WERI-Rb-1 (cell line): Measurements from ENCODE around the gene ITPR1.

Source experiments
- DNase-seq: peaks from one replicate; pipeline ENCODE4 v3.0.0-alpha.2; 2020
- H3K27ac ChIP-seq: fragments of 250-450 bp; sonication (Bioruptor Pico); 2 replicates; pipeline ENCODE4 v1.5.1; 2020; ENCODE audit warnings: mild to moderate bottlenecking, moderate library complexity
- H3K27me3 ChIP-seq: fragments of 250-450 bp; sonication (Bioruptor Pico); 2 replicates; pipeline ENCODE4 v1.5.1; 2021; ENCODE audit warnings: mild to moderate bottlenecking, low read depth, moderate library complexity; ENCODE audit not compliant: insufficient read depth, severe bottlenecking
- H3K36me3 ChIP-seq: fragments of 250-450 bp; sonication (Bioruptor Pico); 2 replicates; pipeline ENCODE4 v1.5.1; 2020; ENCODE audit warnings: mild to moderate bottlenecking, moderate library complexity
- H3K4me3 ChIP-seq: 2 replicates; pipeline ENCODE4 v1.5.1; 2011; ENCODE audit warnings: low read depth, mild to moderate bottlenecking, control low read depth, low read length
- H3K9me3 ChIP-seq: fragments of 250-450 bp; sonication (Bioruptor Pico); 2 replicates; pipeline ENCODE4 v1.5.1; 2021; ENCODE audit warnings: mild to moderate bottlenecking, moderate library complexity; ENCODE audit not compliant: severe bottlenecking
- CTCF ChIP-seq: IDR thresholded peaks from 2 replicates; pipeline ENCODE4 v1.5.1; 2011; ENCODE audit warnings: low read depth, mild to moderate bottlenecking, control low read depth, inconsistent platforms, low read length

The ITPR1 gene

GRCh38 chr3:4623421-4623999, 130.4 kb downstream of the ITPR1 start:
- H3K27me3 ChIP-seq: no peaks in the 10 kb centered on the region
- no peak overlapping the region for H3K4me3 ChIP-seq
- no peaks in the 10 kb centered on the region for H3K36me3 ChIP-seq
- TF ChIP-seq CTCF: no peak
- H3K27ac ChIP-seq: no peak overlapping the region
- H3K9me3 ChIP-seq: no peaks in the 10 kb centered on the region
- DNase-seq: no peak

DNA sequence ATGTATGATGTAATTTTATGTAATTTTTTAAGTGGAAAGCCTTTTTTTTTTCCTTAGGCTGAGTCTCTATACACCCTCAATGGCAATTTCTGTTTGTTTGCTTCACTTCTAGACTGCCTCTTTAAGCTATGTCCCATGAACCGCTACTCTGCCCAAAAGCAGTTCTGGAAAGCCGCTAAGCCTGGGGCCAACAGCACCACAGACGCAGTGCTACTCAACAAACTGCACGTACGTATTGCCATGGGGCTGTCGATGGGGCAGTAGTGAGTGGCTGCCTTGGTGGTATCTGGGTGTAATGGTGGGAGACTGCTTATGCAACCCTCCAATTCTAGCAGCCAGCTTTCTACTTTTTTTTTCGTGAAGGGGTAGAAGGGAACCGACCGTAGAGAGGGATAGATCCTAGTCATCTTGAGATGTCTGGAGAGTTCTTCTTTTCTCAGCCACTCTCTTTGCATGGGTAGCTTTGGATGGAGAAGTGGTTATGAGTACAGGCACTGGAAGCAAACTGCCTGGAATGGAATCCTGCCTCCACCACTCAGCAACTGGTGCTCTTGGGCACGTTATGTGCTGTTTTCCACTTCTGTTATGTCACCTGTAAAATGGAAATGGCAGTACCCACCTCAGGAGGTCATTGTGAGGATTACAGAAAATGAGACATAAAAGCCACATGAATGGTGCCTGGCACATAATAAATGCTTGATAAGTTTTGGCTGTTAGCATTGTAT, 134.7 kb downstream of the ITPR1 start:
- Histone ChIP-seq H3K27ac (no peak overlapping the region), H3K36me3 (no peaks in the 10 kb centered on the region), H3K4me3 (no peak overlapping the region), H3K9me3 (no peaks in the 10 kb centered on the region), H3K27me3 (no peaks in the 10 kb centered on the region)
- no peak for TF ChIP-seq CTCF
- no peak for DNase-seq

- TF ChIP-seq CTCF: no peak
- H3K27ac ChIP-seq: no peak overlapping the region
- no peaks in the 10 kb centered on the region for H3K36me3 ChIP-seq
- H3K27me3 ChIP-seq: no peaks in the 10 kb centered on the region
- no peak for DNase-seq
- H3K4me3 ChIP-seq: no peak overlapping the region
- no peaks in the 10 kb centered on the region for H3K9me3 ChIP-seq
These were observed 136.2 kb downstream of the ITPR1 start for GRCh38 chr3:4629095-4630007.

DNA sequence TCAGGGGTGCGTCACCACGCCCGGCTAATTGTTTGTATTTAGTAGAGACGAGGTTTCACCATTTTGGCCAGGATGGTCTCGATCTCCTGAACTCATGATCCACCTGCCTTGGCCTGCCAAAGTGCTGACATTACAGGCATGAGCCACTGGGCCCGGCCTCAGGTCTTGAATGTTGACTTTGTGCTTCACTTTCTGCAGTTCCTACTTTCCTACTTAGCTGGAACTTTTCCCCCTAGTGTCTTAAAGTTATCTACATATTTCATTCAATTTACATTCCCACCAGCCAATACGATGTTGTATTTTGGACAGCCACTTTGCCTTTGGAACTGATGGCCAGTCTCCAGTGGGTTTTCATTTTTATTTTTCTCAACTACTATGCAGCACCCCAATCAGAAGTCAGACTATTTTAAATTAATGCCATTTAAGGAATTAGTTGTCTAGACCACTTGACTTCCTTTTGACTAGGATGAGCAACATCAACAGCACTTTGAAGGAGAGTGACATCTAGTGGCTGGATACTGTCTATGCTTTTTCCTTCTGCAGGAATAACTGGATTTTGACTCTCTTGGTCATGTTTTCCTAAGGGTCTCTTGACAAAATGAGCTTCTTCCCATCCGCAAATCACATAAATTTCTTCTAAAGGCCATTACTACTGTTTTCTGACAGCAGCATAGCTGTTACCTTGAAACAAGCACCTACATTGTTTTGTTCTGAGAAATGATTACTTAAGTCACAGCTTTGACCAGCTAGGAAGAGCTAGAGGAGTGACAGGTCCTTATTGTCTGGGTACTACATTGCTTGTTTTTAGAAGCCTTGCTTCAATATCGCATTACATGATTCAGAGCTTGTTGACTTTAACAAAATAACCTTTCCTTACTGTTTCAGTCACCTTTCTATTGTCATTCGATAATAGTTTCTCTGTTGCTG, 140.2 kb downstream of the ITPR1 start:
- no peaks in the 10 kb centered on the region for H3K9me3 ChIP-seq
- no peak overlapping the region for H3K4me3 ChIP-seq
- H3K27me3 ChIP-seq: no peaks in the 10 kb centered on the region
- H3K36me3 ChIP-seq: no peaks in the 10 kb centered on the region
- no peak overlapping the region for H3K27ac ChIP-seq
- no peak for DNase-seq
- TF ChIP-seq CTCF: peak; percentile 83

GRCh38 chr3:4634894-4635293, 141.7 kb downstream of the ITPR1 start:
- no peak overlapping the region for H3K27ac ChIP-seq
- H3K4me3 ChIP-seq: no peak overlapping the region
- no peaks in the 10 kb centered on the region for H3K9me3 ChIP-seq
- no peak for DNase-seq
- no peaks in the 10 kb centered on the region for H3K27me3 ChIP-seq
- no peaks in the 10 kb centered on the region for H3K36me3 ChIP-seq
- no peak for TF ChIP-seq CTCF
